Measurements from ENCODE around the gene RBP2.

GRCh38 chr3:139455855-139456254 is 20.5 kb downstream of the RBP2 start:
- TF ChIP-seq POLR2AphosphoS5 (IDR thresholded peaks at IDR 0.05) (no peak), EP300 (conservative IDR thresholded peaks at IDR 0.05; ENCODE audit: poor library complexity, severe bottlenecking) (no peak), REST (IDR thresholded peaks at IDR 0.05; ENCODE audit: borderline replicate concordance) (no peak), EZH2 (IDR thresholded peaks at IDR 0.05; ENCODE audit: borderline replicate concordance, insufficient read depth, low read length, poor library complexity, severe bottlenecking) (no peak), RAD21 (conservative IDR thresholded peaks at IDR 0.05) (no peak), TAF1 (IDR thresholded peaks at IDR 0.05; ENCODE audit: low read depth) (no peak), SMC3 (conservative IDR thresholded peaks at IDR 0.05; ENCODE audit: poor library complexity) (no peak), MXI1 (conservative IDR thresholded peaks at IDR 0.05; ENCODE audit: poor library complexity, severe bottlenecking) (no peak)
- TF ChIP-seq, protein P1, sequence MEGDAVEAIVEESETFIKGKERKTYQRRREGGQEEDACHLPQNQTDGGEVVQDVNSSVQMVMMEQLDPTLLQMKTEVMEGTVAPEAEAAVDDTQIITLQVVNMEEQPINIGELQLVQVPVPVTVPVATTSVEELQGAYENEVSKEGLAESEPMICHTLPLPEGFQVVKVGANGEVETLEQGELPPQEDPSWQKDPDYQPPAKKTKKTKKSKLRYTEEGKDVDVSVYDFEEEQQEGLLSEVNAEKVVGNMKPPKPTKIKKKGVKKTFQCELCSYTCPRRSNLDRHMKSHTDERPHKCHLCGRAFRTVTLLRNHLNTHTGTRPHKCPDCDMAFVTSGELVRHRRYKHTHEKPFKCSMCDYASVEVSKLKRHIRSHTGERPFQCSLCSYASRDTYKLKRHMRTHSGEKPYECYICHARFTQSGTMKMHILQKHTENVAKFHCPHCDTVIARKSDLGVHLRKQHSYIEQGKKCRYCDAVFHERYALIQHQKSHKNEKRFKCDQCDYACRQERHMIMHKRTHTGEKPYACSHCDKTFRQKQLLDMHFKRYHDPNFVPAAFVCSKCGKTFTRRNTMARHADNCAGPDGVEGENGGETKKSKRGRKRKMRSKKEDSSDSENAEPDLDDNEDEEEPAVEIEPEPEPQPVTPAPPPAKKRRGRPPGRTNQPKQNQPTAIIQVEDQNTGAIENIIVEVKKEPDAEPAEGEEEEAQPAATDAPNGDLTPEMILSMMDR (IDR thresholded peaks at IDR 0.05; ENCODE audit: poor library complexity, severe bottlenecking), result no peak
